GM18873 (cell line): Measurements from ENCODE around the gene AKAP10.
"Not testable (repeated sequence)": the region's sequence is repeated elsewhere in the genome, so short reads cannot be mapped to it uniquely, and the experiment has no call there.

Source experiments
- ATAC-seq: cut with Tn5 transposase; IDR thresholded peaks from one replicate; pipeline ENCODE4 v1.9.1; 2021; ENCODE audit warnings: mild to moderate bottlenecking, moderate library complexity, moderate number of reproducible peaks; ENCODE audit not compliant: unreplicated experiment, low FRiP score

The AKAP10 gene

DNA sequence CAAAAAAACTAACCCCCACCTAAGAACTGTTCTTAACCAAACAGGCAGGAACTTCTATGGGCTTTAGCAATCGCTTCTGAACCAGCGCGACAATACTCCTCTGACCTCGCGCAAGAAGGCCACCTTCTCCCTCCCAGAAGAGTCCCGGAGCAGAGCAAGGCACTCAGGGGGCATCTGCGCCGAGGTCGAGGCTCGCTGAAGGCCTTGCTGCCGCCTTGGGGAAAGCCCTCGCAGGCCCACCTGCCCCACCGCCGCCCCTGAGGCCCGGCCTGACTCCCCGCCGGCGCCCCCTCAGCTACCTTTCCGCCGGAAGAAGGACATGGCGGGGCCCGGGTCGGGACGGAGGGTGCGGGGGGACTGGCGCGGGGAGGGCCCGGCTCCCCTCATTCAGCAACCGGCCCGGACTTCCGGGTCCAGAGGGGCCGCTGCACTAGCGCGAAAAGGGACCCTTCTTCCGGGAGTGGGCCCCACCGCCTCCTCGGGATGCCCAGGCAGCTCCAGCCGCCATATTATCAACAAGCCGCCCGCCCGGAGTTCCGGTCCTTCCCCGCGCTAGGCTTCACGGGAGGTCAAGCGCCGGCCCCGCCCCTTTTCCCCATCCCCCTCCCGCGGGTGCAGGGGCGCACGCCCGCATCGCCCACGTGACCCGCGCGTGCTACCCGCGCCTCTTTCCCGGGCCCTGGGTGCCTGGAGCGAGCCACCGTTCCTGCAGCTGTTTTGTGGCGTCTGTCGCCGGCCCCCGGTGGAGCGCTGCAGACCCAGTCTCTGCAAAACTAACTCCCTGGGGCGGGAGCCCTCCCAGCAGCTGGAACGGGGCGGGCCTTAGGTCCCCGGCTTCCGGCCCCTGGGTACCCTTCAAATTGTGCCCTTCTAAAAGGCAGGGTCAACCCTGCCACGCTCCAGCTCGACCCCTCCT lies at the start of gene AKAP10:
AKAP10 (minus strand) TSS at position 536 of the 916 bp plus-strand sequence; CDS start at position 387, 149 bp downstream.
- peak; percentile 68 for ATAC-seq

- ATAC-seq: no peak
Observed at GRCh38 chr17:20026960-20027359, 49.3 kb upstream of the AKAP10 start.

DNA sequence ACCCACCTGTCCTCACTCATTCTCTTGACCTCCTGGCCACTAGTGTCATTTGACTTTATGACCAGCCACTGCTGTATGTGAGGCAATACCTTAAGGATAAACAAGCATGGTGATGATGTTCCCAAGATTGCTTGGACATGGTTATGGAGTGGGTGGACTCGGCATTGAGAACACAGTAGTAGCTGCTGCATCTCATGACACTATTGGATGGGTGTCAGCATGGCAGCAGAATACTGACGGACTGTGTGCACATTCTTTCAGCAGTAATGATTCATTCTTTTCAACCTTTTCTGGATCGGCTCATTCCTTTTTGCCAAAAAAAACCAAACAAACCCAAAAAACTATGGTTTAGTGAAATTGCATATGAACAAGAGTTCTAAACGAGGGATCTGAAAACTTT lies 45.1 kb upstream of the AKAP10 start:
- ATAC-seq: no peak

GRCh38 chr17:20016475-20016992 lies 38.9 kb upstream of the AKAP10 start:
- not testable (repeated sequence) for ATAC-seq

DNA sequence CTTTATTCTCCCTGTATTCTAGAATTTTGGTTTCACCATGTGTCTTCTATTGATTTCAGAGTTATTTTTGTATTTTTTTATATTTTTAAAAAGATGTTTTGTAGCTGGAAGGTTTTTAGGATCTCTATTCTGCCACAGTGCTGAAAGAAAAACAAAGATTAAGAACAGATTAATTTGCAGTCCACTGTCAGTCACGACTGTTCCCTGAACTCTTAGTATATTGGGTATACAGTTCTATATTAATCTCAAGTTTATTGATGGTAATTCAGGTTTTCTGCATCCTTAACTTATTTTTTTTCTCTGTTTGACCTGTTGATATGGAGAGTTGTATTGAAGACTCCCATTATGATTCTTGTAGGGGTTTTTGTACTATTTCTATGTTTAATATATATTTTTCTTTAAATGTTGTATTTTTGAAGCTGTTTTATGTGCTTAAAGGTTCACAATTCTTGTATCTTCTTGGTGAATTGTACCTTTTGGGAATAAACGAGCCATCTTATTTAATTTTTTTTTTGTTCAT lies 34.4 kb upstream of the AKAP10 start:
- ATAC-seq: no peak

DNA sequence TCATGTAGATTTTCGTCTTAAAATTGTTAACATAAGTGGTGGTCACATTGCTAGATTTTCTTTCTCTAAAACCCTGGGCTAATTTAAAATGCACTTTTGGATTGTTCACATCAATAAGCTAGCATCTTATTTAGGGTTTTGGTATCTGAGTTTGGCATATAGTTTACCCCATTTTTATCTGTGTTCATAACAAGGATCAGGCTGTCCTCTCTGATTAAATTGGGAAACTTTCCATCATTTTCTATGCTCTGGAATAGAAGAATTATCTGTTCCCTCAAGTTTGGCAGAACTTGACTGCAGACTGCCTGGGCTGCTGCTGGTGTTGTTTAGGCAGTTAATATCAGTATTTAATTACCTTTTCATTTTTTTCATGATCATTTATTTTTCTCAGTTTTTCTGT lies 33.3 kb upstream of the AKAP10 start:
- no peak for ATAC-seq

DNA sequence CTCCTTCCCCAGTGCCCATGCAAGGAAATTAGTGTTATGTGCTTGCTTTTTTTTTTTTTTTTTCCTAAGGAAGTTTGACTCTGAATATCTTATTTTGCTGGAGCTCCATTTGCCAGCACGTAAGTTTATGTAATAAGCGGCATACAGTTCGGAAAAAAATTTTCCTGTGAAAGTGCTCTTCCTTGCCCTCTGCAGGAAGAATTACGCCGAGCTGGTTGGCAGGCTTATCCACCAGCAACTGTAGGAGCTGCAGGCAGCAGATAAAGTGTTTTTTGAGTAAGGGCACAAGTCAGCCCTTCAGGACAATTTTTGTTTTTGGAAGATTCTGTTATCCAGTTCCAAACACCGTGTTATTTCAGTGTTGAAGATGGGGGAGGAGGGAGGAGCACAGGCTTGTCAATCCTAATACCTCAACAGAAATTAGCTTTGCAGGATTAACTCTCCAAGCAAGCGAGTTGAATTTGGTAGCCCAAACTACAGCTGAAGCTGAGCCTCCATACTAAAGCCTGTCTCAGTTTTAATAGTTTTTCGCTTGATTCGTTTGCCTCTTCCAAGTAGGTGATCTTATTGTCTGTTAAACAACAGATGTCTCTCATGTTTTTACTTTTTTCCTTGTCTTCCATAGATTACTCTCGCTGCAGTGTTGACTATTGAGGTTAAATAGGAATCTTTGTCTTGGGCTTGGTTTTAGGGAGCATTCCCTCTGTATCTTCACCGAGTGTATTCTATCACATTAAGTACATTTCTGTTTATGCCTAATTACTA lies 32.7 kb upstream of the AKAP10 start:
- ATAC-seq: no peak

DNA sequence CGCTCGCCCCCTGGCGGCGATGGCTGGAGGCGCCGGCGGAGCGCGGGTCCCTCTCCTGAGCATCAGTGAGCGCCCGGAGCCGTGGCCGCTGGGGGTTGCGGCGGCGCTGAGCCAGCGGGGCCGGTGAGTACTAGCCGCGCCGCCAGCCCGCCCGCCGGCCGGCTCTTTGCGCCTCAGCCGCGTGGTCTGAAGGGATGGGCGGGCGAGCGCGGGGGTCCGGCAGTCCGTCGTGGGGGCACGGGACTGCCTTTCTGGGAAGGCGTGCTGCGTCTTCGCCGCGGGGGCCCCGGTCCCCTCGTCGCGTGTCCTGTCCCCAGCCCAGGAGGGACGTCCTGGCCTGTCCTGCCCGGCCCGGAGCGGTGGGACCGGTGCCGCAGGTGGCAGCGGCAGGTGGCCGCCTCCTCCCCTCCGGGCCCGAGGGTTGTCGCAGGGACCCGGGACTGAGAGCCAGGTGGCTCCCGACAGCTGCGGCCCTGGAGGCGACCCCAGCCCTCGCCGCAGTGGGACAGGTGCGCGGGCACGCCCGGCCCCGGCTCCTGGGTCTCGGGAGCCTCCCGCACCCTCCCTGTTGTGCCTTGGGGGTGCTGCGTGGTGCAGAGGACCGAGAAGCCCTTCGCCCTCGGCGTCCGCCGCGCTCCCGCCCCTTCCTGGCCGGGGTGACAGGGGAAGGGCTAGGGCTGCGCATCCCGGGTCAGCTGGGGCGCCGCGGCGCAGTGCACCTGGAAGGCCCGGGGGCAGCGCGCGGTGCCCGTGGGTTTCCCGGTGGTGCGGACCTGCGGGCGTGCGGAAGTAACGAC lies 31.9 kb upstream of the AKAP10 start, which contains the start of gene SPECC1:
SPECC1 (plus strand) TSS at position 58 of the 797 bp plus-strand sequence. CDS start 87,293 bp downstream, outside the sequence.
- peak; percentile 62 for ATAC-seq

DNA sequence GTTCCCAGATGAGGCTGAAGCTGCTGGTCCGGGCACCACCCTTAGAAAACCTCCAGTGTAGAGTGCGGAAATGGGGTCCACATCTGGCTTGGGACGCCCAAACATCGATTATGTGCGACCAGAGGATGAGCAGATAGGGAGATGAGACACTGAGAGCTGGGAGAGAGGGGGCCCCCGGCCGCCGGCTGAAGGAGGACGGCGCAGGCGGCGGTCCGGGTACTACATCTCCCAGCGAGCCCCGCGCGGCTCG lies 31.3 kb upstream of the AKAP10 start:
- ATAC-seq: peak; percentile 25

DNA sequence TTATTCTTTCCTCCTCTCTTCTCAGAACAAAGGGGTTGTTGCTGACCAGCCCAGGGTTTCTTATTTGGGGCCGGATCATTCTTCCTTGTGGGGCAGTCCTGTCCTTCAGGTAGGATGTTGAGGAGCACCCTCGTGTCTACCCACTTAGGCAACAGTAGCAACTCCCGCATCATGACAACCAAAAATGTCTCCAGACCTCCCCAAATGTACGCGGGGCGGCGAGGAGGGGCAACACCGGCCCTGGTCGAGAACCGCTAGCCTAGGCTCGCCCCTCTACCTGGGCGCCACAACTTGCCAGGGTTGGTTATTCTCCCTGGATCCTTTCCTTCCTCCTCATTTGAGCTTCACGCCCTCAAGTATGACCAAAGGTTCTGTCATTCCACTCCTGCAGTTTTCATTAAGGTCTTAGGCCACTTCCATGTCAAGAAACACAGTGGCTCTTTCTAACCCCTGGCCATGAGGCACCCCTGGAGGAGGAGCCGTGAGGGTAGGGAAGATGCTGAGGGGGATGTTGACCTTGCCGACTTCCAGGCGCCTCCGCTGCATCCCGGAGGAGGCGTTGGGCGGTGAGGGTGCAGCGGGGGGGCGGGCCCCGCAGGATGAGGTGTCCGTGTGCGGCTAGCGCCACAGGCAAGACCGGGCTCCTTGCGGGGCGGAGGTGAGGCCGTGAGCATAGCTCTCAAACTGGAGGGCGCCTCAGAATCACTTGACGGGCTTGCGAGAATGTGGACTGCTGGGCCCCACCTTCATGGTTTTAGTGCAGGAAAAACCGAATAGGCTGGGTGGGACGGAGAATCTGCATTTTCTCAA lies 30.8 kb upstream of the AKAP10 start:
- no peak for ATAC-seq

DNA sequence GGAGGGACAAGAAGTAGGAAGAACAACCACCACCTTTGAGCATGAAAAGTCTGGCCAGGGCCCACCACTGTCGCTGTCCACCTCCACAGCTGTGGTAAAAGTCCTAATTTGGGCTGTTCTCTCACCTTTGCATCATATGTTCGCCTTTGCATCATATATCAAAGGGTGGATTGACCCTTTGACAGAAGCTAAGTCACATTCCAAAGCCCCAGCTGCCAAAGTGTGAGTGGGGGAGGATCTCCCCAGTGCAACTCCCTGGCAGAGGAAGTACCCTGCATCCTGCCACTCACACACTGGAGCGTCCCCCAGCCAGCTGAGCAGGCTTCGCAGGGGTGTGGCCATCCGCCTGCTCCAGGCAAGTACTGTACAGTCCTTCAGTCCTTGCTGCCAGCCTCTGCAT lies 18.9 kb upstream of the AKAP10 start:
- no peak for ATAC-seq

DNA sequence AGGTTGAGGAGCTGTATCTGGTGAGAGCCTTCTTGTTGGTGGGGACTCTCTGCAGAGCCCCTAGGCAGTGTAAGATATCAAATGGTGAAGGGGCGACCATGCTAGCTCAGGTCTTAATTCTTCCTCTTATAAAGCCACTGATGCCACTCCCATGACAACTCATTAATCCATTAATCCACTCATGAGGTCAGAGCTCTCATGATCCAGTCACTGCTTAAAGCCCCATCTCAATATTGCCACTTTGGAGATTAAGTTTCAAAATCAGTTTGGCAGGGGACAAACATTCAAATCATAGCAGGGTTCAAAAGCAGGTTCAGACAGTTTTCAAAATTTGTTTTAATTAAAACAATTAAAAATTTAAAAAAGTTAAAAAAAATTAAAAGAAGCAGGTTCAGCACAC lies 18.5 kb upstream of the AKAP10 start:
- no peak for ATAC-seq

GRCh38 chr17:19992803-19993713 lies 15.4 kb upstream of the AKAP10 start:
- ATAC-seq: no peak

DNA sequence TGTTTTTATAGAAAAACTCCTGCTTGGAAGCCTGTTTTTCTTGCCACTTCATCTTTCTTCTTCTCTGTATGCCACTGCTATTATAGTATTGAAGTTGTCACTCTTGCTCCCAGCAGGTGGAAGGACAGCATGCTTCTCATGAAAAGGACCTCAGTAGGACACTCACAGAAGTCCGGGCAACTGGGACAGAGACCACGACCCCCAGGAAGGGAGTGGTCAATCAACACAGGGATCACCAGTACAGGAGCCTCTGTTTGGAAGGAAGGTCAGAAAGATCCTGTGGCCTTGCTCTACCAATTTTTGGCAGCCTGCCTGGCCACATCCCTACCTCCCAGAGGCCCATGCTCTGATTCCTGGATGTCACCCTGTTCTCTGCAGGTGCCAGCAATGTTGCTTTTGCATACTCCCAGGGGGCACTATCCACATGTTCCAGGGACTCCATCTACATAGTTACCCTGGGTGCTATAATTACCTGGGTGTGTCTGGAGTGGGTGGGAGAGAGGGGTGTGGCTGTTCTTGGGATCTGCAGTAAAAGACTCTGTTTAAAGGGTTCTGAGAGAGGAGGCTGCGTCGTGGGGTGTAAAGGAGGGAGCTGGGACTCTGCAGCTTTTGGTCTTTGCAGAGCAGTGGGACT lies 13.7 kb upstream of the AKAP10 start:
- no peak for ATAC-seq

DNA sequence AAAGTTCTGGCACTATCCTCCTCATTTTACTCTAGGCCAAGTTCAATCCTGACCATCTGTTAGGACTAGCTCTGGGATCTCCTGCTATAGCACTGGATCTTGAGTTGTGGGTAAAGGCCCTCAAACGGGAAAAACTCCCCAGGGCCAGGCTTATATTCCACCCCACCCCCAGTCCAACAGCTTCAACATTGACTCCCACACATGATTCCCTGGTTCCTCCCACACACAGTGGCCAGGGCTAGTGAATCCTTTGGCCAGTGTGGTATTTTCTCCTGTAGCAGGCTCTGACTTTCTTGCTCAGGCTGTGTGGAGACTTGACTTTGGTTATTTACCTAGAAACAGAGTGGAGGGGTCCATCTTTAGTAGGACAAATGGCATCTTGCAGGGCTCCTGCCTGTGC lies 10.3 kb upstream of the AKAP10 start:
- no peak for ATAC-seq

GRCh38 chr17:19986941-19987861 lies 9.6 kb upstream of the AKAP10 start:
- ATAC-seq: no peak
